CD14-positive monocyte (primary cell): ENCODE measurements around the gene DBNDD2. TPM values are rescaled to one million over a fixed set of nuclear protein-coding genes. Genes with fewer than 3 reads are reported as not detected.

Source experiments
- DNase-seq, 3 donors: peaks; one replicate each; pipeline ENCODE4 v3.0.0-alpha.2; 2011 to 2022
- H2AFZ ChIP-seq: 2 replicates; pipeline ENCODE4 v1.6.0; 2012; ENCODE audit warnings: mild to moderate bottlenecking, low read depth, low read length, inconsistent platforms; ENCODE audit not compliant: insufficient read depth, poor library complexity, severe bottlenecking
- H3K27ac ChIP-seq, 2 donors: 1 replicate in 1 of 2; 2 replicates in 1 of 2; pipeline ENCODE4 v1.5.1; 2012 to 2013; ENCODE audit warnings: low read length in 2 of 2, control low read depth in 1 of 2, inconsistent platforms in 1 of 2, low read depth in 1 of 2, mild to moderate bottlenecking in 1 of 2
- H3K27me3 ChIP-seq, 2 donors: one replicate each; pipeline versions ENCODE4 v1.6.0 to v1.6.1; 2011 to 2013; ENCODE audit warnings: low read length in 2 of 2; ENCODE audit not compliant: control insufficient read depth in 2 of 2, insufficient read depth in 2 of 2
- H3K36me3 ChIP-seq, 2 donors: replicated peaks in 1 of 2; 1 replicate in 1 of 2; 2 replicates in 1 of 2; pipeline versions ENCODE4 v1.5.1 to v1.6.1; 2012 to 2013; ENCODE audit warnings: low read length in 2 of 2, control low read depth in 1 of 2, inconsistent platforms in 1 of 2, mild to moderate bottlenecking in 1 of 2; ENCODE audit not compliant: insufficient read depth in 2 of 2, control insufficient read depth in 1 of 2
- H3K4me1 ChIP-seq, 2 donors: 1 replicate in 1 of 2; 2 replicates in 1 of 2; pipeline versions ENCODE4 v1.5.1 to v1.6.1; 2012 to 2013; ENCODE audit warnings: low read length in 2 of 2, control low read depth in 1 of 2, inconsistent platforms in 1 of 2, mild to moderate bottlenecking in 1 of 2, moderate library complexity in 1 of 2; ENCODE audit not compliant: insufficient read depth in 2 of 2, control insufficient read depth in 1 of 2
- H3K4me2 ChIP-seq: replicated peaks from 2 replicates; pipeline ENCODE3; 2012; ENCODE audit warnings: low read length, moderate library complexity, mild to moderate bottlenecking; ENCODE audit not compliant: poor library complexity, severe bottlenecking; ENCODE audit errors: extremely low read depth
- H3K4me3 ChIP-seq, 3 experiments: fragments of 200-600 bp in 1 of 3; sonication (generic) in 1 of 3; replicated peaks in 1 of 3; 1 replicate in 2 of 3; 2 replicates in 1 of 3; pipeline ENCODE4 v1.5.1; 2011 to 2013; ENCODE audit warnings: low read length in 3 of 3, mild to moderate bottlenecking in 3 of 3, control low read depth in 2 of 3, low read depth in 2 of 3, inconsistent platforms in 1 of 3, moderate library complexity in 1 of 3
- H3K79me2 ChIP-seq: 2 replicates; pipeline ENCODE4 v1.6.0; 2012; ENCODE audit warnings: mild to moderate bottlenecking, control low read depth, inconsistent platforms, low read length, moderate library complexity; ENCODE audit not compliant: insufficient read depth
- H3K9ac ChIP-seq: 2 replicates; pipeline ENCODE4 v1.6.0; 2017; ENCODE audit warnings: low read length, mild to moderate bottlenecking; ENCODE audit not compliant: insufficient read depth, poor library complexity, severe bottlenecking
- H3K9me3 ChIP-seq, 2 donors: replicated peaks in 1 of 2; 1 replicate in 1 of 2; 2 replicates in 1 of 2; pipeline versions ENCODE4 v1.5.1 to v1.6.1; 2012 to 2013; ENCODE audit warnings: low read length in 2 of 2, control low read depth in 1 of 2; ENCODE audit not compliant: control insufficient read depth in 1 of 2, insufficient read depth in 1 of 2
- H4K20me1 ChIP-seq: 2 replicates; pipeline ENCODE4 v1.6.0; 2012; ENCODE audit warnings: mild to moderate bottlenecking, low read length, control low read depth, moderate library complexity; ENCODE audit not compliant: insufficient read depth
- H3K27ac Mint-ChIP-seq, 7 donors: one replicate each; pipeline ENCODE4 v1.8.0; 2020; ENCODE audit warnings: mild to moderate bottlenecking in 7 of 7, mixed read lengths in 7 of 7, moderate library complexity in 6 of 7, inconsistent platforms in 2 of 7
- H3K27me3 Mint-ChIP-seq, 3 donors: one replicate each; pipeline ENCODE4 v1.8.0; 2021 to 2022; ENCODE audit warnings: low read depth in 3 of 3, mild to moderate bottlenecking in 3 of 3, mixed read lengths in 3 of 3, moderate library complexity in 3 of 3, inconsistent platforms in 1 of 3
- H3K36me3 Mint-ChIP-seq, 2 donors: one replicate each; pipeline ENCODE4 v1.8.0; 2020; ENCODE audit warnings: mixed read lengths in 2 of 2, inconsistent platforms in 1 of 2, mild to moderate bottlenecking in 1 of 2
- H3K4me1 Mint-ChIP-seq: one replicate; pipeline ENCODE4 v1.8.0; 2020; ENCODE audit warnings: mild to moderate bottlenecking, mixed read lengths
- H3K4me3 Mint-ChIP-seq, 2 donors: one replicate each; pipeline ENCODE4 v1.8.0; 2020; ENCODE audit warnings: mild to moderate bottlenecking in 2 of 2, mixed read lengths in 2 of 2, moderate library complexity in 1 of 2
- H3K9me3 Mint-ChIP-seq, 7 donors: one replicate each; pipeline ENCODE4 v1.8.0; 2020 to 2022; ENCODE audit warnings: mixed read lengths in 7 of 7, mild to moderate bottlenecking in 6 of 7, moderate library complexity in 6 of 7, inconsistent platforms in 2 of 7
- WGBS: methylation state at CpG from one replicate; pipeline ENCODE4 v1.1.5; 2013; ENCODE audit warnings: missing lambda C conversion rate; ENCODE audit not compliant: insufficient coverage; 5-methylcytosine and 5-hydroxymethylcytosine counted together
- intact Hi-C, 2 donors: fragments of 100-400 bp; cut with micrococcal nuclease; formaldehyde crosslinking; loops; one replicate each; pipeline versions ENCODE4 v1.15.0 to v1.15.1; 2023
- polyA plus RNA-seq, 3 donors: library from polyadenylated mRNA; depleted of rRNA in 1 of 3; unstranded in 2 of 3; stranded (reverse) in 1 of 3; fragments of 300-500 nt in 2 of 3; fragments of >200 nt in 1 of 3; fragmentation: Illumina TruSeq in 2 of 3; gene quantifications; 1 replicate in 2 of 3; 2 replicates in 1 of 3; pipeline ENCODE4 v1.2.3, GENCODE V29; 2012 to 2021
- TF ChIP-seq, protein P1 (sequence below): fragments of 200-600 bp; IDR thresholded peaks from one replicate; pipeline ENCODE4 v1.8.0; 2022; ENCODE audit warnings: antibody characterized with exemption, mild to moderate bottlenecking

Gene DBNDD2
- polyA plus RNA-seq, 3 donors, result 15.6 to 22.1 (median 21.9) TPM

DNA sequence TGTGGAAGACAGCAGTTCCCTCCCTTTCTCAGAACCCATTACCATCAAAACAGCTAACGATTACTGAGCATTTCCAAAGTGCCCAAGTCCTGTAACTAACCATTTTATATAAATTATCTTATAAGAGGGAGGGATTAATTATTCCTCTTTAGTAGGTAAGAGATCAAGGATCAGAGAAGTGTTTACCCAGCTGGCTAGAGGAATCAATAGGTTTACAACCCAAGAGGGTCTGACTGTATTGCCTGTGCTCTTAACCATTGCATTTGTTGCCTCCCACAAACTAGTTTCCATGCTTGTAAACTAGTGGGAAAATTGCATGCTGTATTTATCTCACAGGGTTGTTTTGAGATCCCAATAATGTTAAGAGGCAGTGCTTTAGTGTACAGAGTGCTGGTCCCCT, 3.7 kb upstream of the DBNDD2 start:
- TF ChIP-seq, protein P1, sequence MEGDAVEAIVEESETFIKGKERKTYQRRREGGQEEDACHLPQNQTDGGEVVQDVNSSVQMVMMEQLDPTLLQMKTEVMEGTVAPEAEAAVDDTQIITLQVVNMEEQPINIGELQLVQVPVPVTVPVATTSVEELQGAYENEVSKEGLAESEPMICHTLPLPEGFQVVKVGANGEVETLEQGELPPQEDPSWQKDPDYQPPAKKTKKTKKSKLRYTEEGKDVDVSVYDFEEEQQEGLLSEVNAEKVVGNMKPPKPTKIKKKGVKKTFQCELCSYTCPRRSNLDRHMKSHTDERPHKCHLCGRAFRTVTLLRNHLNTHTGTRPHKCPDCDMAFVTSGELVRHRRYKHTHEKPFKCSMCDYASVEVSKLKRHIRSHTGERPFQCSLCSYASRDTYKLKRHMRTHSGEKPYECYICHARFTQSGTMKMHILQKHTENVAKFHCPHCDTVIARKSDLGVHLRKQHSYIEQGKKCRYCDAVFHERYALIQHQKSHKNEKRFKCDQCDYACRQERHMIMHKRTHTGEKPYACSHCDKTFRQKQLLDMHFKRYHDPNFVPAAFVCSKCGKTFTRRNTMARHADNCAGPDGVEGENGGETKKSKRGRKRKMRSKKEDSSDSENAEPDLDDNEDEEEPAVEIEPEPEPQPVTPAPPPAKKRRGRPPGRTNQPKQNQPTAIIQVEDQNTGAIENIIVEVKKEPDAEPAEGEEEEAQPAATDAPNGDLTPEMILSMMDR, result no peak
- H3K4me2 ChIP-seq, result no peak overlapping the region
- intact Hi-C loops, result no loop called here
- H3K27ac ChIP-seq, result no peak overlapping the region
- no peak overlapping the region for H2AFZ ChIP-seq
- H3K36me3 Mint-ChIP-seq, result peaks cover 0 to 15% of the 10 kb centered on the region in 2 donors
- H3K27ac Mint-ChIP-seq, result no peak overlapping the region
- no peaks in the 10 kb centered on the region for H3K79me2 ChIP-seq
- WGBS, result no CpG with 5 or more reads among the region's 1 CpG
- H3K9me3 Mint-ChIP-seq, result peaks cover 23 to 35% (median 33%) of the 10 kb centered on the region in 7 donors
- peaks cover 23 to 37% of the 10 kb centered on the region in 2 donors for H3K27me3 ChIP-seq
- H3K36me3 ChIP-seq, result no peaks in the 10 kb centered on the region
- H4K20me1 ChIP-seq, result peaks cover 5% of the 10 kb centered on the region
- peak overlapping the region; percentile 4 to 88 for H3K4me3 Mint-ChIP-seq
- peaks cover 18 to 32% of the 10 kb centered on the region in 2 donors for H3K9me3 ChIP-seq
- no peak overlapping the region for H3K9ac ChIP-seq
- H3K4me1 ChIP-seq, result peaks cover 27 to 38% of the 10 kb centered on the region in 2 donors
- no peak overlapping the region for H3K4me3 ChIP-seq
- peaks cover 31 to 52% (median 40%) of the 10 kb centered on the region in 3 donors for H3K27me3 Mint-ChIP-seq
- no peak for DNase-seq
- peaks cover 30% of the 10 kb centered on the region for H3K4me1 Mint-ChIP-seq

DNA sequence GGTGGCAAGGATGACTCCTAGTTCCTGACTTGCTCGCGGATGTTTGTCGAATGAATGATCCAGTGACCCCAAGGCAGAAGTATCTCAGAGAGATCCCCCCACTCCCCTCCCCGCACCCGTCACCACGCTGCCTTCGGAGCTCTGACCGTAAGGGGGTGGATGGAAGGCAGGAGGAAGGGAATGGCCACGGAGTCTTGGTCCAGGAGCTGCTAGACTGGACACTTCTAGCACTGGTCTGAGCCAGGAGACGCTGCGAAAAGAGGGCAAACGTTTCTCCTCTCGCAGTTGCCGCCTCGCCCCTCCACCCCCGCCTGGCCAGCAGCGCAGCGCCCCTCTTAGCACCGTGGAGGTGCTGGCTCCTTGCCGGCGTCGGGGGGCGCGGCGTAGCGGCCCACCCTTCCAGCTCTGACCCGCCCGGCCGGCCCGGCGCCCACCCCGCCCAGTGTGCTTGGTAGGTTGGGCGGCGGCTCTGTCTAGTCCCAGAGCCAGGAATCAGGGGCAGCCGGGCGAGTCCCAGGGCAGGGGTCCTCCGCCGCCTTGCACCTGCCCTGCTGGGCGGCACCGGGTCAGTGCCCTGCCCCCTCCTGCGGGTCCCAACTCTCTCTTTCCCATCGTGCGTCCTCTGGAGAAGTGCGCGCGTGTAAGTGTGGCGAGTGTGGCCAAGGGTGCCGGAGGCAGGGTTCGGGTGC, 2.4 kb upstream of the DBNDD2 start:
- Mint-ChIP-seq H3K36me3 (peaks cover 6 to 22% of the 10 kb centered on the region in 2 donors), H3K27ac (peak overlapping the region in 1 of 7 donors; percentile 28), H3K9me3 (peaks cover 12 to 25% (median 20%) of the 10 kb centered on the region in 7 donors), H3K4me3 (peak overlapping the region; percentile 85 to 88), H3K4me1 (peaks cover 30% of the 10 kb centered on the region), H3K27me3 (peaks cover 31 to 52% (median 40%) of the 10 kb centered on the region in 3 donors)
- peaks cover 9 to 20% of the 10 kb centered on the region in 2 donors for H3K9me3 ChIP-seq
- no peak overlapping the region for H3K27ac ChIP-seq
- intact Hi-C loops, result loop anchor here in 1 of 2 donors (5.0 kb wide), 1 partner anchor 33 kb away; no protein-coding TSS in a partner anchor
- H2AFZ ChIP-seq, result peak overlapping the region; percentile 92
- peaks cover 23 to 37% of the 10 kb centered on the region in 2 donors for H3K27me3 ChIP-seq
- peaks cover 0 to 6% of the 10 kb centered on the region in 2 donors for H3K36me3 ChIP-seq
- no peaks in the 10 kb centered on the region for H3K79me2 ChIP-seq
- H3K4me3 ChIP-seq, result peak overlapping the region; percentile 65 to 85 (median 73)
- peak overlapping the region; percentile 63 for H3K9ac ChIP-seq
- H3K4me1 ChIP-seq, result peaks cover 28 to 38% of the 10 kb centered on the region in 2 donors
- H4K20me1 ChIP-seq, result peaks cover 5% of the 10 kb centered on the region
- DNase-seq, result no peak
- TF ChIP-seq, protein P1, result no peak
- WGBS, result under 1% methylated on average over 41 of the region's 49 CpGs
- H3K4me2 ChIP-seq, result peak overlapping the region; percentile 97
